ENCODE results near the gene DCTN3. TPM values are rescaled to one million over a fixed set of nuclear protein-coding genes. Genes with fewer than 3 reads are reported as not detected.

Gene DCTN3
- total and polyA plus RNA-seq, 10 of the 15 experiments (the other 5 are each of a cell fraction or from before 2014, with no cell fraction given), result 19.0 to 120 (median 71.8) TPM

DNA sequence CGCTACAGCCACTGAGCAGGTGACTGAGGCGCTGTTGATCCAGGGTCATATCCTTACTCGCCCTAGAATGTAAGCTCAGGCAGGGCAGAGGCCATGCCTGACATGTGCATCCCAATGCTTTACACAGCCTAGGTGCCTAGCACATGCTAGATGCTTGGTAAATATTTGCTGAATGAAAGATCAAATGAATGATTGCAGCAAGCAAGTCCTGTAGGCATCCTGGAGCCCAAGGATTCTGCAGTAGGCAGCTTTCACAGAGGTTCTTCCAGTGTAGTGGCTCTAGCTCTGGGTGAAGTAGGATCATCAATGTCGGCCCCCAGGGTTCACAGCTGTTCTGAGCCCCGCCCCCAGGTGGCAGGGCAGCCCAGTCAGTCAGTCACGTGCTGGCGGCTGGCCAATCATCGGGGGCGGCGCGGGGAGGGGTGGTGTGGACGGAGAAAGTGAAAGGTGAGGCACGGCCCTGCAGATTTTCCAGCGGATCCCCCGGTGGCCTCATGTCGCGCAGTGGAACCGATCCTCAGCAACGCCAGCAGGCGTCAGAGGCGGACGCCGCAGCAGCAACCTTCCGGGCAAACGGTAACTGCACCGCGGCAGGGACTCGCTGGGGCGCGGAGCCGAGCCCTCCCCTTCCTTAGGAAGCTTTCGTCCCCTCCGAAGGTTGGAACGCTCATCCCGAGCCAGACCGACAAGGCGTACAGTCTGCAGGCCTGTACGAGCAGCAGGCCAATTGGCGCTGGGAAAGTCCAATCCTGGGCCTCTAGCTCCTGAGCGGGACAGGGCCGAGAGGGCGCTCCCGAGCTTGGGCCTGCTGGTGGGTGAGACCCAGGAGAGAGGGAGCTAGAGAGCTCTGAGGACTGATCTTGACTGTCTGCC lies 26.2 kb upstream of the DCTN3 start, which contains the start of gene GALT (continued):
- TF ChIP-seq, protein P1, sequence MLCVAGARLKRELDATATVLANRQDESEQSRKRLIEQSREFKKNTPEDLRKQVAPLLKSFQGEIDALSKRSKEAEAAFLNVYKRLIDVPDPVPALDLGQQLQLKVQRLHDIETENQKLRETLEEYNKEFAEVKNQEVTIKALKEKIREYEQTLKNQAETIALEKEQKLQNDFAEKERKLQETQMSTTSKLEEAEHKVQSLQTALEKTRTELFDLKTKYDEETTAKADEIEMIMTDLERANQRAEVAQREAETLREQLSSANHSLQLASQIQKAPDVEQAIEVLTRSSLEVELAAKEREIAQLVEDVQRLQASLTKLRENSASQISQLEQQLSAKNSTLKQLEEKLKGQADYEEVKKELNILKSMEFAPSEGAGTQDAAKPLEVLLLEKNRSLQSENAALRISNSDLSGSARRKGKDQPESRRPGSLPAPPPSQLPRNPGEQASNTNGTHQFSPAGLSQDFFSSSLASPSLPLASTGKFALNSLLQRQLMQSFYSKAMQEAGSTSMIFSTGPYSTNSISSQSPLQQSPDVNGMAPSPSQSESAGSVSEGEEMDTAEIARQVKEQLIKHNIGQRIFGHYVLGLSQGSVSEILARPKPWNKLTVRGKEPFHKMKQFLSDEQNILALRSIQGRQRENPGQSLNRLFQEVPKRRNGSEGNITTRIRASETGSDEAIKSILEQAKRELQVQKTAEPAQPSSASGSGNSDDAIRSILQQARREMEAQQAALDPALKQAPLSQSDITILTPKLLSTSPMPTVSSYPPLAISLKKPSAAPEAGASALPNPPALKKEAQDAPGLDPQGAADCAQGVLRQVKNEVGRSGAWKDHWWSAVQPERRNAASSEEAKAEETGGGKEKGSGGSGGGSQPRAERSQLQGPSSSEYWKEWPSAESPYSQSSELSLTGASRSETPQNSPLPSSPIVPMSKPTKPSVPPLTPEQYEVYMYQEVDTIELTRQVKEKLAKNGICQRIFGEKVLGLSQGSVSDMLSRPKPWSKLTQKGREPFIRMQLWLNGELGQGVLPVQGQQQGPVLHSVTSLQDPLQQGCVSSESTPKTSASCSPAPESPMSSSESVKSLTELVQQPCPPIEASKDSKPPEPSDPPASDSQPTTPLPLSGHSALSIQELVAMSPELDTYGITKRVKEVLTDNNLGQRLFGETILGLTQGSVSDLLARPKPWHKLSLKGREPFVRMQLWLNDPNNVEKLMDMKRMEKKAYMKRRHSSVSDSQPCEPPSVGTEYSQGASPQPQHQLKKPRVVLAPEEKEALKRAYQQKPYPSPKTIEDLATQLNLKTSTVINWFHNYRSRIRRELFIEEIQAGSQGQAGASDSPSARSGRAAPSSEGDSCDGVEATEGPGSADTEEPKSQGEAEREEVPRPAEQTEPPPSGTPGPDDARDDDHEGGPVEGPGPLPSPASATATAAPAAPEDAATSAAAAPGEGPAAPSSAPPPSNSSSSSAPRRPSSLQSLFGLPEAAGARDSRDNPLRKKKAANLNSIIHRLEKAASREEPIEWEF (IDR thresholded peaks at IDR 0.05; ENCODE audit: insufficient replicate concordance, low read depth, low read length), result peak; percentile 4
- peak; percentile 65; the same call in 1 of the 2 replicates for TF ChIP-seq JUND (IDR thresholded peaks at IDR 0.05; ENCODE audit: low read depth, low read length)
- TF ChIP-seq, protein P2, sequence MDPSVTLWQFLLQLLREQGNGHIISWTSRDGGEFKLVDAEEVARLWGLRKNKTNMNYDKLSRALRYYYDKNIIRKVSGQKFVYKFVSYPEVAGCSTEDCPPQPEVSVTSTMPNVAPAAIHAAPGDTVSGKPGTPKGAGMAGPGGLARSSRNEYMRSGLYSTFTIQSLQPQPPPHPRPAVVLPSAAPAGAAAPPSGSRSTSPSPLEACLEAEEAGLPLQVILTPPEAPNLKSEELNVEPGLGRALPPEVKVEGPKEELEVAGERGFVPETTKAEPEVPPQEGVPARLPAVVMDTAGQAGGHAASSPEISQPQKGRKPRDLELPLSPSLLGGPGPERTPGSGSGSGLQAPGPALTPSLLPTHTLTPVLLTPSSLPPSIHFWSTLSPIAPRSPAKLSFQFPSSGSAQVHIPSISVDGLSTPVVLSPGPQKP (IDR thresholded peaks at IDR 0.05; ENCODE audit: low read depth, low read length), result no peak
- 0 out of 2 replicates have a peak, but pooled peaks have one; percentile 54 for TF ChIP-seq CHD2 (IDR thresholded peaks at IDR 0.05; ENCODE audit: borderline replicate concordance, low read depth, low read length)
- TF ChIP-seq RAD21 (IDR thresholded peaks at IDR 0.05; ENCODE audit: insufficient read depth, low read depth, low read length), result no peak
- TF ChIP-seq STAT3 (IDR thresholded peaks at IDR 0.05; ENCODE audit: low read depth, low read length), result no peak
- TF ChIP-seq ZNF622 (IDR thresholded peaks at IDR 0.05), result no peak
- TF ChIP-seq TBL1XR1 (IDR thresholded peaks at IDR 0.05; ENCODE audit: low read depth, low read length), result peak; percentile 17; the same call in 1 of the 2 replicates
- TF ChIP-seq PAX5 (IDR thresholded peaks at IDR 0.05; ENCODE audit: borderline replicate concordance, low read depth, low read length), result no peak
- TF ChIP-seq HCFC1 (IDR thresholded peaks at IDR 0.05; ENCODE audit: low read length), result no peak; the same call in 1 of the 2 replicates
- TF ChIP-seq E2F4 (IDR thresholded peaks at IDR 0.05; ENCODE audit: low read depth, low read length), result no peak
- TF ChIP-seq, protein P3, sequence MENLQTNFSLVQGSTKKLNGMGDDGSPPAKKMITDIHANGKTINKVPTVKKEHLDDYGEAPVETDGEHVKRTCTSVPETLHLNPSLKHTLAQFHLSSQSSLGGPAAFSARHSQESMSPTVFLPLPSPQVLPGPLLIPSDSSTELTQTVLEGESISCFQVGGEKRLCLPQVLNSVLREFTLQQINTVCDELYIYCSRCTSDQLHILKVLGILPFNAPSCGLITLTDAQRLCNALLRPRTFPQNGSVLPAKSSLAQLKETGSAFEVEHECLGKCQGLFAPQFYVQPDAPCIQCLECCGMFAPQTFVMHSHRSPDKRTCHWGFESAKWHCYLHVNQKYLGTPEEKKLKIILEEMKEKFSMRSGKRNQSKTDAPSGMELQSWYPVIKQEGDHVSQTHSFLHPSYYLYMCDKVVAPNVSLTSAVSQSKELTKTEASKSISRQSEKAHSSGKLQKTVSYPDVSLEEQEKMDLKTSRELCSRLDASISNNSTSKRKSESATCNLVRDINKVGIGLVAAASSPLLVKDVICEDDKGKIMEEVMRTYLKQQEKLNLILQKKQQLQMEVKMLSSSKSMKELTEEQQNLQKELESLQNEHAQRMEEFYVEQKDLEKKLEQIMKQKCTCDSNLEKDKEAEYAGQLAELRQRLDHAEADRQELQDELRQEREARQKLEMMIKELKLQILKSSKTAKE (IDR thresholded peaks at IDR 0.05; ENCODE audit: low read depth, poor library complexity, severe bottlenecking), result no peak
- TF ChIP-seq, protein P4, sequence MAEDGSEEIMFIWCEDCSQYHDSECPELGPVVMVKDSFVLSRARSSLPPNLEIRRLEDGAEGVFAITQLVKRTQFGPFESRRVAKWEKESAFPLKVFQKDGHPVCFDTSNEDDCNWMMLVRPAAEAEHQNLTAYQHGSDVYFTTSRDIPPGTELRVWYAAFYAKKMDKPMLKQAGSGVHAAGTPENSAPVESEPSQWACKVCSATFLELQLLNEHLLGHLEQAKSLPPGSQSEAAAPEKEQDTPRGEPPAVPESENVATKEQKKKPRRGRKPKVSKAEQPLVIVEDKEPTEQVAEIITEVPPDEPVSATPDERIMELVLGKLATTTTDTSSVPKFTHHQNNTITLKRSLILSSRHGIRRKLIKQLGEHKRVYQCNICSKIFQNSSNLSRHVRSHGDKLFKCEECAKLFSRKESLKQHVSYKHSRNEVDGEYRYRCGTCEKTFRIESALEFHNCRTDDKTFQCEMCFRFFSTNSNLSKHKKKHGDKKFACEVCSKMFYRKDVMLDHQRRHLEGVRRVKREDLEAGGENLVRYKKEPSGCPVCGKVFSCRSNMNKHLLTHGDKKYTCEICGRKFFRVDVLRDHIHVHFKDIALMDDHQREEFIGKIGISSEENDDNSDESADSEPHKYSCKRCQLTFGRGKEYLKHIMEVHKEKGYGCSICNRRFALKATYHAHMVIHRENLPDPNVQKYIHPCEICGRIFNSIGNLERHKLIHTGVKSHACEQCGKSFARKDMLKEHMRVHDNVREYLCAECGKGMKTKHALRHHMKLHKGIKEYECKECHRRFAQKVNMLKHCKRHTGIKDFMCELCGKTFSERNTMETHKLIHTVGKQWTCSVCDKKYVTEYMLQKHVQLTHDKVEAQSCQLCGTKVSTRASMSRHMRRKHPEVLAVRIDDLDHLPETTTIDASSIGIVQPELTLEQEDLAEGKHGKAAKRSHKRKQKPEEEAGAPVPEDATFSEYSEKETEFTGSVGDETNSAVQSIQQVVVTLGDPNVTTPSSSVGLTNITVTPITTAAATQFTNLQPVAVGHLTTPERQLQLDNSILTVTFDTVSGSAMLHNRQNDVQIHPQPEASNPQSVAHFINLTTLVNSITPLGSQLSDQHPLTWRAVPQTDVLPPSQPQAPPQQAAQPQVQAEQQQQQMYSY (CRISPR knock-in tag; IDR thresholded peaks at IDR 0.05), result no peak
- TF ChIP-seq WRNIP1 (IDR thresholded peaks at IDR 0.05; ENCODE audit: borderline replicate concordance, low read depth, low read length), result no peak
- peak; percentile 96 for TF ChIP-seq RAD51 (IDR thresholded peaks at IDR 0.05)

All from GM12878 (cell line).